H7 (cell line): ENCODE data around the gene ARL4A. TPM values are rescaled to one million over a fixed set of nuclear protein-coding genes. Genes with fewer than 3 reads are reported as not detected.

Source experiments
- DNase-seq: peaks from one replicate; pipeline ENCODE4 v3.0.0; 2012
- H3K27me3 ChIP-seq: 2 replicates; pipeline ENCODE4 v1.6.0; 2011; ENCODE audit warnings: mild to moderate bottlenecking, low read length; ENCODE audit not compliant: control insufficient read depth, insufficient read depth
- H3K36me3 ChIP-seq: replicated peaks from 2 replicates; pipeline ENCODE4 v1.5.1; 2011; ENCODE audit warnings: low read length; ENCODE audit not compliant: control insufficient read depth, insufficient read depth
- H3K4me3 ChIP-seq: 2 replicates; pipeline ENCODE4 v1.5.1; 2011; ENCODE audit warnings: low read depth, mild to moderate bottlenecking, control low read depth, low read length, moderate library complexity; ENCODE audit not compliant: insufficient read depth
- total RNA-seq: library from RNA; depleted of rRNA; stranded (reverse); fragments of >200 nt; shearing (Covaris generic); gene quantifications from 2 replicates; pipeline ENCODE4 v1.2.3, GENCODE V29; 2014; rRNA removed

The ARL4A gene
- total RNA-seq, 1 experiment from 2014 or later: 25.3 TPM

- Histone ChIP-seq H3K27me3 (no peaks in the 10 kb centered on the region), H3K4me3 (no peak overlapping the region), H3K36me3 (no peaks in the 10 kb centered on the region)
- no peak for DNase-seq
These were observed 50.4 kb downstream of the ARL4A start for GRCh38 chr7:12737836-12738235.

GRCh38 chr7:12738665-12739064, 51.2 kb downstream of the ARL4A start:
- Histone ChIP-seq H3K36me3 (no peaks in the 10 kb centered on the region), H3K27me3 (no peaks in the 10 kb centered on the region), H3K4me3 (no peak overlapping the region)
- DNase-seq: no peak

Other genes starting within 250 kb of the ARL4A start
- not detected in 2 replicates for gene SCIN, start 116.9 kb upstream of the ARL4A start, total RNA-seq